ENCODE data around the gene USP17L22. TPM values are rescaled to one million over a fixed set of nuclear protein-coding genes. Genes with fewer than 3 reads are reported as not detected.
"Not testable (repeated sequence)": the region's sequence is repeated elsewhere in the genome, so short reads cannot be mapped to it uniquely, and the experiment has no call there.

USP17L22 gene, protein sequence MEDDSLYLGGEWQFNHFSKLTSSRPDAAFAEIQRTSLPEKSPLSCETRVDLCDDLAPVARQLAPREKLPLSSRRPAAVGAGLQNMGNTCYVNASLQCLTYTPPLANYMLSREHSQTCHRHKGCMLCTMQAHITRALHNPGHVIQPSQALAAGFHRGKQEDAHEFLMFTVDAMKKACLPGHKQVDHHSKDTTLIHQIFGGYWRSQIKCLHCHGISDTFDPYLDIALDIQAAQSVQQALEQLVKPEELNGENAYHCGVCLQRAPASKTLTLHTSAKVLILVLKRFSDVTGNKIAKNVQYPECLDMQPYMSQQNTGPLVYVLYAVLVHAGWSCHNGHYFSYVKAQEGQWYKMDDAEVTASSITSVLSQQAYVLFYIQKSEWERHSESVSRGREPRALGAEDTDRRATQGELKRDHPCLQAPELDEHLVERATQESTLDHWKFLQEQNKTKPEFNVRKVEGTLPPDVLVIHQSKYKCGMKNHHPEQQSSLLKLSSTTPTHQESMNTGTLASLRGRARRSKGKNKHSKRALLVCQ
- total RNA-seq, result under 1 TPM in 1 of 8 experiments, not detected in 7; 0.19 TPM

DNA sequence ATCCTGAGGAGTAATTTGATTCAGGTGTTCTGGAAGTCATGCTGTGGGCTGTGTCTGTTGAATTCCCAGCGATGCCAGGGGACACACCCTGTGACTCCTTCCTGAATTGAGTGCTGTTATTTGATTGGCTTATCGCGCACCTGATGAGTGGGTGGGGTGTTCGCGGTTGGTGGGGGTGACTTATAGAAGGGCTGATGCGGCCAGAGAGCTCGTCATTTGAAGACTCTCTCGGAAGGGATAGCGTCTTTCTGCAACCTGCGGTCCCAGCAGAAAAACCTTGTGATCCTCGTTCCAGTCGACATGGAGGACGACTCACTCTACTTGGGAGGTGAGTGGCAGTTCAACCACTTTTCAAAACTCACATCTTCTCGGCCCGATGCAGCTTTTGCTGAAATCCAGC, at the start of gene USP17L22:
Gene USP17L22 (plus strand): TSS at position 301 of the 400 bp plus-strand sequence. CDS start 0 bp downstream, at position 301.
- H3K27ac ChIP-seq; in situ Hi-C loops (cut with MboI; ENCODE audit: low pct_unique_long_range_greater_than_20kb in 2 of 9, low sequenced_read_pairs in 9 of 9, unreplicated experiment in 9 of 9); ATAC-seq (replicated peaks in 6 of 8); H3K4me3 ChIP-seq; H3K4me1 ChIP-seq (replicated peaks in 1 of 2): not testable (repeated sequence)
- WGBS, 10 experiments, result no CpG with 5 or more reads among the region's 15 CpGs

GRCh38 chr4:9219852-9220251, 47.6 kb upstream of the USP17L22 start, which contains the start of gene USP17L12:
USP17L12 (plus strand) TSS chr4:9220152; CDS start chr4:9220152, 0 bp downstream.
- H3K27ac ChIP-seq; ATAC-seq (replicated peaks in 6 of 8); H3K4me3 ChIP-seq; H3K4me1 ChIP-seq (replicated peaks in 1 of 2); in situ Hi-C loops (cut with MboI; ENCODE audit: low pct_unique_long_range_greater_than_20kb in 2 of 9, low sequenced_read_pairs in 9 of 9, unreplicated experiment in 9 of 9): not testable (repeated sequence)
- no CpG with 5 or more reads among the region's 13 CpGs for WGBS, 10 experiments

DNA sequence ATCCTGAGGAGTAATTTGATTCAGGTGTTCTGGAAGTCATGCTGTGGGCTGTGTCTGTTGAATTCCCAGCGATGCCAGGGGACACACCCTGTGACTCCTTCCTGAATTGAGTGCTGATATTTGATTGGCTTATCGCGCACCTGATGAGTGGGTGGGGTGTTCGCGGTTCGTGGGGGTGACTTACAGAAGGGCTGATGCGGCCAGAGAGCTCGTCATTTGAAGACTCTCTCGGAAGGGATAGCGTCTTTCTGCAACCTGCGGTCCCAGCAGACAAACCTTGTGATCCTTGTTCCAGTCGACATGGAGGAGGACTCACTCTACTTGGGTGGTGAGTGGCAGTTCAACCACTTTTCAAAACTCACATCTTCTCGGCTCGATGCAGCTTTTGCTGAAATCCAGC, 42.8 kb upstream of the USP17L22 start, which contains the start of gene USP17L13:
Gene USP17L13 (plus strand): TSS at position 301 of the 400 bp plus-strand sequence. CDS start 0 bp downstream, at position 301.
- no CpG with 5 or more reads among the region's 14 CpGs for WGBS, 10 experiments
- in situ Hi-C loops (cut with MboI; ENCODE audit: low pct_unique_long_range_greater_than_20kb in 2 of 9, low sequenced_read_pairs in 9 of 9, unreplicated experiment in 9 of 9); H3K4me1 ChIP-seq (replicated peaks in 1 of 2); H3K27ac ChIP-seq; ATAC-seq (replicated peaks in 6 of 8); H3K4me3 ChIP-seq: not testable (repeated sequence)

GRCh38 chr4:9230249-9230648, 37.2 kb upstream of the USP17L22 start:
- H3K4me3 ChIP-seq; in situ Hi-C loops (cut with MboI; ENCODE audit: low pct_unique_long_range_greater_than_20kb in 2 of 9, low sequenced_read_pairs in 9 of 9, unreplicated experiment in 9 of 9); H3K4me1 ChIP-seq (replicated peaks in 1 of 2); H3K27ac ChIP-seq; ATAC-seq (replicated peaks in 6 of 8): not testable (repeated sequence)
- no CpG with 5 or more reads among the region's 8 CpGs for WGBS, 10 experiments

- H3K27ac ChIP-seq; H3K4me1 ChIP-seq (replicated peaks in 1 of 2); H3K4me3 ChIP-seq; in situ Hi-C loops (cut with MboI; ENCODE audit: low pct_unique_long_range_greater_than_20kb in 2 of 9, low sequenced_read_pairs in 9 of 9, unreplicated experiment in 9 of 9); ATAC-seq (replicated peaks in 6 of 8): not testable (repeated sequence)
- no CpG with 5 or more reads among the region's 15 CpGs for WGBS, 10 experiments
These were observed 33.3 kb upstream of the USP17L22 start, which contains the start of gene USP17L15 for GRCh38 chr4:9234085-9234484. USP17L15 (plus strand) TSS chr4:9234385; CDS start chr4:9234385, 0 bp downstream.

- H3K27ac ChIP-seq; H3K4me1 ChIP-seq (replicated peaks in 1 of 2); ATAC-seq (replicated peaks in 6 of 8); in situ Hi-C loops (cut with MboI; ENCODE audit: low pct_unique_long_range_greater_than_20kb in 2 of 9, low sequenced_read_pairs in 9 of 9, unreplicated experiment in 9 of 9); H3K4me3 ChIP-seq: not testable (repeated sequence)
- no CpG with 5 or more reads among the region's 12 CpGs for WGBS, 10 experiments
These were observed 29.0 kb upstream of the USP17L22 start for GRCh38 chr4:9238461-9238860.

GRCh38 chr4:9243579-9243978, 23.8 kb upstream of the USP17L22 start, which contains the start of gene USP17L17:
USP17L17 (plus strand) TSS chr4:9243879; CDS start chr4:9243879, 0 bp downstream.
- ATAC-seq (replicated peaks in 6 of 8); H3K27ac ChIP-seq; H3K4me3 ChIP-seq; H3K4me1 ChIP-seq (replicated peaks in 1 of 2); in situ Hi-C loops (cut with MboI; ENCODE audit: low pct_unique_long_range_greater_than_20kb in 2 of 9, low sequenced_read_pairs in 9 of 9, unreplicated experiment in 9 of 9): not testable (repeated sequence)
- no CpG with 5 or more reads among the region's 14 CpGs for WGBS, 10 experiments

DNA sequence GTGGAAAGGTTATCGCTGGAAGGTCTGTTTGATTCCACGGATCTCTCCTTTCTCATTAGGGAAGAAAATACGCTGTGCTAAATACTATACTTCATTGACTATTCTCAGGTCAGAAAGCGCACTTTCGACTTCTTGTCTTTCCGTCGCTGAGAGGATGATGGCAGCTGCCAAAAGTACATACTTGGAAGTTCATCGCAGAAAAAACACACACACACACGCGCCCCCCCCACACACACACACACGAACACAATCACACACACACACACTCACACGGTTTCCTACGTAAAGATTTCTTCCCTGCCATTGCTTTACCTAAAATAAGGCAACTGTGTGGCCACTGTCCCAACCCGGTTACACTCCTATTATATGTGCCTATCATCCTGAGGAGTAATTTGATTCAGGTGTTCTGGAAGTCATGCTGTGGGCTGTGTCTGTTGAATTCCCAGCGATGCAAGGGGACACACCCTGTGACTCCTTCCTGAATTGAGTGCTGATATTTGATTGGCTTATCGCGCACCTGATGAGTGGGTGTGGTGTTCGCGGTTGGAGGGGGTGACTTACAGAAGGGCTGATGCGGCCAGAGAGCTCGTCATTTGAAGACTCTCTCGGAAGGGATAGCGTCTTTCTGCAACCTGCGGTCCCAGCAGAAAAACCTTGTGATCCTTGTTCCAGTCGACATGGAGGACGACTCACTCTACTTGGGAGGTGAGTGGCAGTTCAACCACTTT, 19.3 kb upstream of the USP17L22 start, which contains the start of gene USP17L18:
Gene USP17L18 (plus strand): TSS at position 678 of the 728 bp plus-strand sequence. CDS start 0 bp downstream, at position 678.
- in situ Hi-C loops (cut with MboI; ENCODE audit: low pct_unique_long_range_greater_than_20kb in 2 of 9, low sequenced_read_pairs in 9 of 9, unreplicated experiment in 9 of 9); ATAC-seq (replicated peaks in 6 of 8); H3K27ac ChIP-seq; H3K4me3 ChIP-seq; H3K4me1 ChIP-seq (replicated peaks in 1 of 2): not testable (repeated sequence)
- WGBS, 10 experiments, result no CpG with 5 or more reads among the region's 26 CpGs

GRCh38 chr4:9253078-9253477, 14.3 kb upstream of the USP17L22 start, which contains the start of gene USP17L19:
USP17L19 (plus strand) TSS chr4:9253378; CDS start chr4:9253378, 0 bp downstream.
- H3K4me3 ChIP-seq; in situ Hi-C loops (cut with MboI; ENCODE audit: low pct_unique_long_range_greater_than_20kb in 2 of 9, low sequenced_read_pairs in 9 of 9, unreplicated experiment in 9 of 9); ATAC-seq (replicated peaks in 6 of 8); H3K4me1 ChIP-seq (replicated peaks in 1 of 2); H3K27ac ChIP-seq: not testable (repeated sequence)
- no CpG with 5 or more reads among the region's 13 CpGs for WGBS, 10 experiments

DNA sequence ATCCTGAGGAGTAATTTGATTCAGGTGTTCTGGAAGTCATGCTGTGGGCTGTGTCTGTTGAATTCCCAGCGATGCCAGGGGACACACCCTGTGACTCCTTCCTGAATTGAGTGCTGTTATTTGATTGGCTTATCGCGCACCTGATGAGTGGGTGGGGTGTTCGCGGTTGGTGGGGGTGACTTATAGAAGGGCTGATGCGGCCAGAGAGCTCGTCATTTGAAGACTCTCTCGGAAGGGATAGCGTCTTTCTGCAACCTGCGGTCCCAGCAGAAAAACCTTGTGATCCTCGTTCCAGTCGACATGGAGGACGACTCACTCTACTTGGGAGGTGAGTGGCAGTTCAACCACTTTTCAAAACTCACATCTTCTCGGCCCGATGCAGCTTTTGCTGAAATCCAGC, 9.6 kb upstream of the USP17L22 start, which contains the start of gene USP17L20:
Gene USP17L20 (plus strand): TSS at position 301 of the 400 bp plus-strand sequence. CDS start 0 bp downstream, at position 301.
- ATAC-seq (replicated peaks in 6 of 8); H3K4me3 ChIP-seq; H3K27ac ChIP-seq; in situ Hi-C loops (cut with MboI; ENCODE audit: low pct_unique_long_range_greater_than_20kb in 2 of 9, low sequenced_read_pairs in 9 of 9, unreplicated experiment in 9 of 9); H3K4me1 ChIP-seq (replicated peaks in 1 of 2): not testable (repeated sequence)
- no CpG with 5 or more reads among the region's 15 CpGs for WGBS, 10 experiments

DNA sequence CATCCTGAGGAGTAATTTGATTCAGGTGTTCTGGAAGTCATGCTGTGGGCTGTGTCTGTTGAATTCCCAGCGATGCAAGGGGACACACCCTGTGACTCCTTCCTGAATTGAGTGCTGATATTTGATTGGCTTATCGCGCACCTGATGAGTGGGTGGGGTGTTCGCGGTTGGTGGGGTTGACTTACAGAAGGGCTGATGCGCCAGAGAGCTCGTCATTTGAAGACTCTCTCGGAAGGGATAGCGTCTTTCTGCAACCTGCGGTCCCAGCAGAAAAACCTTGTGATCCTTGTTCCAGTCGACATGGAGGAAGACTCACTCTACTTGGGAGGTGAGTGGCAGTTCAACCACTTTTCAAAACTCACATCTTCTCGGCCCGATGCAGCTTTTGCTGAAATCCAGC, 4.8 kb upstream of the USP17L22 start, which contains the start of gene USP17L21:
Gene USP17L21 (plus strand): TSS at position 301 of the 400 bp plus-strand sequence. CDS start 0 bp downstream, at position 301.
- in situ Hi-C loops (cut with MboI; ENCODE audit: low pct_unique_long_range_greater_than_20kb in 2 of 9, low sequenced_read_pairs in 9 of 9, unreplicated experiment in 9 of 9); H3K27ac ChIP-seq; H3K4me3 ChIP-seq; H3K4me1 ChIP-seq (replicated peaks in 1 of 2); ATAC-seq (replicated peaks in 6 of 8): not testable (repeated sequence)
- WGBS, 10 experiments, result no CpG with 5 or more reads among the region's 13 CpGs

- in situ Hi-C loops (cut with MboI; ENCODE audit: low pct_unique_long_range_greater_than_20kb in 2 of 9, low sequenced_read_pairs in 9 of 9, unreplicated experiment in 9 of 9); H3K27ac ChIP-seq; H3K4me3 ChIP-seq; ATAC-seq (replicated peaks in 6 of 8); H3K4me1 ChIP-seq (replicated peaks in 1 of 2): not testable (repeated sequence)
- WGBS, 10 experiments, result no CpG with 5 or more reads among the region's 10 CpGs
These were observed 4.3 kb downstream of the USP17L22 start for GRCh38 chr4:9271719-9272118.
